EL (cell line): ENCODE results near the gene DOCK1.

Source experiments
- DNase-seq: peaks from one replicate; pipeline ENCODE4 v3.0.0-alpha.2; 2016

Gene DOCK1

DNA sequence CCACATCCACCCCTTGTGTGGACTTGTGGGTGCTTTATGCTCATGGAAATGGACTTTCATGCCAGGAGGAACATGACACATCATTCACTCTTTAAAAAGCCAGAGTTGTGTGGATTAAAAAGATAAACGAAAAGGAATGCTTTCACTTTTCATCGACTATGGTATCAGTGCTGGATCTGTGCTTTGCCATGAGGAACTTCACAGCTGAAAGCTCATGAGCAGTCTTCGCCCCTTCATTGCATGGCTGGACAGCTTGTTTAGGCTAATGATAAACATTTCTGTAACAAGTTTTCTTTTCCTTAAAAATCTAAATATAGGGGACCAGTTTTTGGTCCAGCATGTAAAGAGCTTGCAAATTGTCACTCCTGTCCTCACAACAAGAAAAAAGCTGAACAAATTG lies 470.2 kb downstream of the DOCK1 start:
- no peak for DNase-seq

DNA sequence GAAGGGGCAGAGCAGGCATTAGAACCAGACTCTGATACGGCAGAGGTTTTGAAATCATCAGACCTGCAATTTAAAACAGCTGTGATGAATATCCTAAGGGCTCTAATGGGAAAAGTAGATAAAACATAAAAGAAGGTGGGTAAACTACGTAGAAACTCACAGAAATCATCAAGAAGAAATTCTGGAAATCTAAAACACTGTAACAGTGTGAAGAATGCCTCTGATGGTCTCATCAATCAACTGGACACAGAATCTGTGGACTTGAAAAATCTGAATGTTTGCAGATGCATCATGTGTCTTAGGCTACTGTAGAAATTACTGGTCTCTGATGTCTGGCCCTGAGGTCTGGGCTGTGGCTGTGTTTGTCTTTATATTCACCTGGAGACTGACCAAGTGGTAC lies 470.8 kb downstream of the DOCK1 start:
- no peak for DNase-seq

DNA sequence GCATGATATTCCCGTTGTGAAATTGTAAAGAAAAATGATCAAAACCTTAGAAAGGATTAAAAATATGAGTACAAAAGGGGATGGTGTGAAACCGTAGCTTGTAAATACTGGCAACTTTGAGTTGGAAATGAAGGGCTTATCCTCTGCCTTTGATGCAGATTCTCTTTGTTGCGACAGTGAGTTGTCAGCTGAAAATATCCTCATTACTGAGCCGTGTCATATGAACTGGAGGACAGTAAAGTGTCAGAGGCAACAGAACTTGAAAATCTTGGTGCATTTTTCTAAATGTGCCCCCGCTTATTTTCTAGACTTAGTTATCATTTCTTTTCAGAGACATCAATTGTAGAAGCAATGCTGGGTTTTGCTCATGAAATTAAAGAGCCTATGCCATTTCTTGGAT lies 473.4 kb downstream of the DOCK1 start:
- DNase-seq: no peak

DNA sequence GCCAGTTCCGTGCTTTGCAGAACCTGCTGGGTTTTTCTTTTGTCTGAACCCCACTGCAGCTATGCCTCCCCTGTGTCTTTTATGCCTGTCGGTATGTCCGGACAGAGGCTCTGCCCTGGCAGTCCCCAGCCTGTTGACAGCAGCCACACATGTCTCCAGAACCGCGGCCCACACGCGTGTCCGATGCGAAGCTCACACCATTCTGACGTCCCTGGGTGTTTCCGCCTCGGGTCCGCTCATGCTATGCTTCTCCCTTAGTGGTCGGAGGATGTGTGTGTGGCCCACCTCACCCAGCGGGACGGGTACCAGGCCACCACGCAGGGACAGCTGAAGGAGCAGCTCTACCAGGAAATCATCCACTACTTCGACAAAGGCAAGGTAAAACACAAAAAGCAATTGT lies 479.3 kb downstream of the DOCK1 start:
- DNase-seq: no peak

DNA sequence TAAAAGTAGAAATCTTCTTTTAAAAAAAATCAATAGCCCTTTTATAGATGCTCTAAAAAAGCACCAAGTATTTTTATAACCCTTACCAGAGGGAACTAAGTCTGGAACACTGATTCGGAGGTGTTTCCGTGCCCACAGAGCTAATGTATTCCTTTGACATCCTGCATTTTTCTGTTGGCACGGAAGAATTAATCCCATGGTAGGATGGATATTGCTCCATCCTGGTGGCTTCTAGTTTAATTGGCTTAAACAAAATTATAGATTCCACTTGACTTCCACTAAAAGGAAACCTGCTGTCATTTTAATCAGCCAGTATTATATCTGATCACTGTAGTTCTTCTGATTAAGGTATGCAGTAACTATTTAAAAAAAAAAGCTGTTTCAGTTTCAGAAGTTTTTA lies 479.8 kb downstream of the DOCK1 start:
- DNase-seq: no peak

DNA sequence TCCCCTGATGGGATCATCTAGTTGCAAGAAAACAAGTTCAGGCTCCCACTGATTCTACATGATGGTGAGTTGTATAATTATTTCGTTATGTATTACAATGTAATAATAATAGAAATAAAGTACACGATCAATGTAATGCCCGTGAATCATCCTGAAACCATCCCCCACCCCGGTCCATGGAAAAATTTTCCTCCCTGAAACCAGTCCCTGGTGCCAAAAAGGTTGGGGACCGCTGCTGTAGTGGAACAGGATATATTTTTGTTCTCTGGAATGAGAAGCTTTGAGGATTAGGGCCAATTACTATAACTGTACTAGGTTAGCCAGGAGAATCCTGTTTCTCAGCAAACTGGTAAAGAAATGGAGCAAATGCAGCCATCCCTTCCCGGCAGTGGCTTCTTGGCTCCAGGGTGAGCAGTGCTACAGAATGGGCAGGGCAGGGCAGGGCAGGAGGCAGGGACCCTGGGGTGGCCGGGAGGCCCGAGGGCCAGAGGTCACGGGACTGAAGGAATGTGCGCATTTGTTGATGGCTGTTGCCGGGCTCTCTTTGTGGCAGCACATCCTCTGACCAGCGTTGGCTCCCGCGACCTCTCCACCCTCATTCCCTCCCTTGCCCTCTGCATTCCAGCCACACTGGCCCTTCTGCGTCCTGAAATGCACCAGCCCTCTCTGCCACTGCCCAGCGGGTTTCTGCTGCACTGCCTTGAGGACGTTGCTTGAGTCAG lies 481.5 kb downstream of the DOCK1 start:
- no peak for DNase-seq

DNA sequence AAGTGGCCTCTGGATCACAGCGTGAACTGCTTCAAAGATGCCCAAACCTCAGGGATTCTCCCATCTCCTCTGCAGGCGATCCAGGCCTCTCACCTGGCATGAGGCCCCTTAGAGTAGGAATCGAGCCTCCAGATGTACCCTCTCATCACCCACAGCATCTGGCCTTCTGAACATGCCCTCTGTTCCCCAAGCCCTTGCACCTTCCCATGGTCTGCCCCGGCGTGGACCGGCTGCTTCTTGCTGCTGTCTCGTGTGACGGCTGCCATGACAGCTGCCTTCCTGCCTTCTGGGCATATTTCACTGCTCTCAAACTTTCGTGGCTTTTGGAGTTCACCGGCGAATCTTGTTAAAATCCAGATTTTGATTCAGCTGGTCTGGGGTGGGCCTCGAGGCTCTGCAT lies 486.6 kb downstream of the DOCK1 start:
- no peak for DNase-seq

DNA sequence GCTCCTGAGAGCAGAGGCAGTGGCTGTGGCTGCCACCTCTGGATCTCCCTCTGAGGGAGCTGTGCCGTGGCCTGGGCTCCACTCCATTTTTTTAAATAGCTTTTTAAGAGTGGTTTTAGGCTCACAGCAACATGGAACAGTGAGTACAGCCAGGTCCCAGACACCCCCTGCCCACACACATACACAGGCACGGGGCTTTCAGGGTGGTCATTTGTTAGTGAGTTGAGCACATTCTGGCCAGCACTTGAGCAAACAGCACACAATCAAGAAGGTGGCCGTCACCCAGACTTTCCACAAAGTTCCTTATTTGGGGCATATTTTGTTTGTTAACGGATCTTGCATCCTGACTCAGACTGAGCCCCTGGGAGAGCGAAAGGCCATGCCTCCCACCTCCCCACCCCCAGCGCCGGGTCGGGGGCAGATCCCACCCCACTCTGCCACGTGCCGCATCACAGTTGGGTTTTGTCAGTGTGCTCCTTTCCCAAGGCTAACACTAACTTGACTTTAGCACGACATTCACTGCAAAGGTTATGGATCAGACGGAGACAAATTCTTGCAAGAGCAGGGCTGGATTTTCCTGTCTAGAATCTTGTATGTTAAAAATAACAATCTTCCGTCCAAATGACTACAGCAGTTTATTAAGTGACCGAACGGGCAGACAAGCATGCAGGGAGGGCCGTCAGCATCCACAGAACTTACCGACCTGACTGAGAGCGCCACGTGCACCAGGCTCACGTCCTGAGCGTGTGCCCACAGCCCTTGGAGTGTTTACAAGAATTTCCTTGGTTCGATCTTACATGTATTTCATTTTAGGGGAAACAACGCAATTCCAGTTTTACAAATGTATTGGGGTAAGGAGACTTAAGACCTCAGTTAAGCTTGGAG lies 487.4 kb downstream of the DOCK1 start:
- DNase-seq: no peak

DNA sequence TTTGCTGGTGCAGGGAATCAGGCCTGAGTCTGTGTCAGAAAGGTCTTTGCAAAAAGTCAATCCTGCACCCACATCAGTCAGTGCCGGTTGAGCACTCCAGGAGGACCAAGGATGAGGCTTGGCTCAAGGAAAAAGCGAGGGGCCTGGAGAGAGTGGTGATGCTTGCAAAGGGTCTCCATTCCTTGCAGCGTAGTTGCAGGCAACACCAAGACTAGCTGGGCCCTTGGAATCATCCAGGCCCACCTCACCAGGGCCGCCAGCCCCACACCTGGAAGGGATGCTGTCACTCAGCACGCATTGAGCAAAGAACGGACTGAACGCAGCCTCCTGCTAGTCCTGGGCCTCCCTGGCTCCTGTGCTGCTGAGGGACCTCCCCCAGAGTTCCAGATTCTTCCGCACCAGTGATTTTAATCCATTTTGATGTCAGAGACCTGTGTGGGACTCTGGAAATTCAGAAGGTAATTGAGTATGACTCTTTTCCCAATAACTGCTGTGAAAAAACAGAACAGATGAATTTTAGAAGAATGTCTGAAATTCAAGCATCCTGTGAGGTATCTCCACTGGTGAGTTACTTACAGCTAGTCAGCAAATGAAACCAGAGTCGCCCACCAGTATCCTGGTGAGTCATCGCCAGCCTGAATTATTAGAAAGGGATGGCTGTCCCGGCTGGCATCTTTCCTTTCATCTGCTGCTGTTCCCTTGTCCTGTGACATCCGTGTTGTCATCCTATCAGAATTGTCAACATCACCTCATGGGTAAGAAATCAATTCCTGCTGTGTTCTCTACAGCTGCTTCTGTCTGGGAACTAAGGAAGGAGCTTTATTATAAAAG lies 493.1 kb downstream of the DOCK1 start:
- peak; percentile 62 for DNase-seq

DNA sequence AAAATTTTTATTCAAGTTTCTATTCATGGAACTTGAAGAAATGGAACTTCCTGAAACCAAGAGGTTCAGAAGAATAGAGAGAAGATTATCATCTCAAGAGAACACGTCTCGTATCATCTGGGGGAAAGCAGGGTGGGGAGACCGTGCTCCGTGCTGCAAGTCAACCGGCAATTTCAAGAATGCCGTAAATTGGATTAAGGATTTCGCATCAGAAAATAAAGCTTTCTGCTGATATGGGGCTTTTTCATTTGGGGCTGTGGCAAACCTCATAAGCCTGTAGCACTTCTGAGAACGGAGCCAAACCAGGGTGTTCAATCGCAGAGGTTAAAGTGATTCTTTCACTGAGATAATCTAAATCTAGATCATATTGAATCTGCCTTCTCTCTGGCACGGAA lies 493.7 kb downstream of the DOCK1 start:
- no peak for DNase-seq

DNA sequence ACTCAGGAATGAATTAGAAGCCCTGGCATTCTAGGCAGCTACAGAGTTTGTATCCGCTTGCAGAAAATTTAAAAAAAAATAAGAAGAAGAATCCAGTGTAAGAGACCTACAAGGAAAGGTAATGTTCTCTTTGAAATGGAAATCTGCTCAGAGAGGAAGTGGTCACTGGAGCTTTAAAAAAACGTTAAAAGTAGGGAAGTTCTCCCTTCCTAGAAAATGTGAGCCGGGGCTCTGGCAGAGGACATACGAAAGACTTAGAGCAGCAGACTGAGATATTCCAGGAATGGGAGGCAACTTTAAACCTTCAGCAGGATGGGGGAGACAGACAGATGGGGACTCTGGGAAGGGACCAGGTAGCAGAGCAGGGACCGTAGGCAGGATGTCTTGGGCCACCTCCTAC lies 494.4 kb downstream of the DOCK1 start:
- DNase-seq: no peak

DNA sequence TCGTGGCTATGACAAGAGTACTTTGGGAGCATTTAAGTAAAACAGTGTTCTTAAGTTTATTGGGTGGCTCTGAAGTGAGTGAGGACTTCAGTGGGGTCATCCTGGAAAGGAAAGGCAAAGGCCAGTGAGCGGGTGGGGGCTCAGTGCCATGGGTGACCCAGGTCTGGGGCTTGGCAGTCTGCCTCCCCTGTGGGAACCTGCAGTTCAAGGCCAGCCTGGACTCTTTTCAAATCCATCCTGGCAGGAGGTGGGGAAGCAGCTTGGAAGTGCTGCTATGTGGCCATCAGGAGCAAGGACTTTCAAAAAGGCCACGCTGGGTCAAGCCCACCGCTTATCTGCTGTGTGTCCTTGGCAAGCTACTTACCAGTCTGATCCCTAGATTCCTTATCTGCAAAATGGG lies 495.0 kb downstream of the DOCK1 start:
- DNase-seq: no peak

DNA sequence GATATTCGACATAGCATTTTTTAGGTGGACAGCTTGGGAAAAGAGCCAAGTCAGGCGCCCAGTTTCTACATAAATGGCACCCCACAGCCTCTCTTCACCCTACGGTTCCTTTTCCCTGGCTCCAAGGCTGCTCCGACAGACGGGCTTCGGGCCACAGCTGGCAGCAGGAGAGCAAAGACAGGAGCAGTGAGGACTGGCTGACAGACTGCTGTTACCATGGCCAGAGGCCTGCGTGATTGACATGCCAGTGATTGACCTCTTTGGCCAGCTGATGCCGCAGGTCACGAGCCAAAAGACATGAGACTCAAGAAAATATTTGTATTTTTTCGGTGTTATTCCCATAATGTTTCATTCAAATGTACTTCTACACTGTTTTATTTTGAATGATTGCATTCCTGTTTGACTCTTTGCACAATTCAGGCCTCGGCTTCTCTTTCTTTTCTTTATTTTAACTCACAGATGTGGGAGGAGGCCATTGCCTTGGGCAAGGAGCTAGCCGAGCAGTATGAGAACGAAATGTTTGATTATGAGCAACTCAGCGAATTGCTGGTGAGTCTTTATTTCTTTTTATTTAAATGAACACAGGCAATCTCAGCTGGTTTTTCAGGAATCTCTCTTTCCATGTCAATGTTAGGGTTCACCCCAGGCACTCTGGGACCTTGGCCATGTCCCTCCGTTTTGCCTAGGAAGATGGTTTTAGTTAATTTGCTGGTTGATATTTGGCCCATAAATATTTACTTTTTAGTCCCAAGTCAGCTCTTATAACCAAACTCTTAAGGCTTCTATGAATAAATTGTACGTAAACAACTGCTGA lies 497.6 kb downstream of the DOCK1 start:
- DNase-seq: no peak

DNA sequence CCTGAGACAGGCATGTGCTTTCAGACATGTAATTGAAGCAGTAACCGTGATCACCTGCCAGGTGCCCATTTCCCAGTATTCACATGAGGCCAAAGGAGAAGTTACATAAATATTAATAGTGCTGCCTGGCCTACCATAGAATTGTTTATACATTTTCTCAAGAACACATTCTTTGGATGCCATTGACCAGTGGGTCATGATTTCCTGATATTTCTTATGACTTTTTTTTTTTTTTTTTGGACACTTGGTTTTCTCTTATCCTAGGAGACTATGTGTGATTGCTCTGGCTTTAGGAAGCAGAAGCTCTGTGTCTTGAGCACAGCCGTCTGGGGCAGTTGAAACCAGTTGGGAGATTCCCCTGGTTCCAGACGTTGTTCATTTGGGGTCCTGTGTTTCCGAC lies 500.0 kb downstream of the DOCK1 start:
- peak; percentile 67 for DNase-seq

DNA sequence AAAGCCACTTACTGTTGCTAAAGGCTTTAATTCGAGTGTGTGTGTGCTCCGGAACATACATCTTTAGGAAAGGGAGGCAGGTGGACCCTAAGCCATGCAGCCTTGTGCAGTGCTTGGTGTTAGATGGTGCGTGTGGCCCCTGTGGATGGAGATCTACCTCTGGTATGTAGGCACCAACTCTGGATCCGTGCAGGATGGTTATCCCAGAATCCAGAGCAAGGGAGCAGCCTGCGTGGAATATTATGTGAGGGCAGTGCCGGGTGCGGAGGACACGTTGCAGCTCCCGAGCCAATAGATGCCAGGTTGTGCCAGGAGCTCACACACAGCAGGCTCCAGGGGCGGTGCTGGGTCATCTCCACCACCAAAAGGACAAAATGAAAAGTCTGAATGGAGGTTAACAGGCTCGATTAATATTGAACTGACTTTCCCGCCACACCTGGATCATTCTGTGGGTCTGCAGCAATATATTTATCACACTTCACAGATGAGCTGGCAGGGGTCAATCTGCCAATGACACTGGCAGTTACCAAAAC lies 500.9 kb downstream of the DOCK1 start:
- DNase-seq: no peak

DNA sequence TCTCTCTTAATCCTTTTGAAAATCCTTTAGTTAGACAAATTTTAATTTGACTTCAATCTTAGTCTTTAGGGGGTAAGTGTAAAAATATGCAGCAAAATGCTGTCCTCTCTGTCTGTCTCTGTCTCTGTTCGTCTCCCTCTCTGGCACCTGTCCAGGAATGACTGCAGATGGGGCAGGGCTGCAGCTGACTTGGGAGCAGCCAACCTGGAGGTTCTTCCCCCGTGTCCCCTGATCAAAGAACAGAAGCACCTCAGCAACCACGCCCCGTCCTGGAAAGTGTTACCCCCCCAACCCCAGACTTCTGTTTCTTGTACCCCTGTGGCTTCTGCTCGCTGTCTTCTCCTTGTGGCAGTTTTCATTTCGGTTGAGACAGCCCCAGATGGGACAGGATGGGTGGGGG lies 502.3 kb downstream of the DOCK1 start:
- DNase-seq: no peak

DNA sequence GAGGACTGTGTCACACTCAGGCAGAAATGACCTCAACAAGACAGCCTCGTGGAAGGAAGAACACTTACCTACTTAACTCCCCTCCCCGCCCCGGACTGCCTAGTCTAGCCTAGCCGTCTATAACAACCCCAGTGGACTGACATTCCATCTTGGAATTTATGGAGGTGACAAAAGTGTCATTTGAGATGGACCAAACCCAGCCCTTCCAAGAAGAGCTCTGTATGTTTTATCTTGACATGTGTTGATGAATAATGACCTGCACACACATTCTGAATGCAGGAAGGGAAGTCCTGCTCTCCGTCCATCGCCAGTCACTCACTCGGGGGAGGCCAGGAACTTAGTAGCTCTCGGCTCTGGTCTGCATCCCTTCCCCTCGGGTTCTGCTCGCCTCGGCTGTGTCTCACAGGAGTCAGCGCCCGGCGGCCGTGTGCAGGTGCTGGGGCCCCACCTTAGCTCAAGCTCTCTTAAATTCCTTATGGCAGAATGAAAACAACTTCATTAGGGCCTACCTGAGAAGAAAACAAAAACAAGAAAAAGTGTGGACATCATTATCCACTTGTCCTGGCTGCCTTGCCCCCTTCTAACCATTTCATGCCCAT lies 503.0 kb downstream of the DOCK1 start:
- DNase-seq: no peak

DNA sequence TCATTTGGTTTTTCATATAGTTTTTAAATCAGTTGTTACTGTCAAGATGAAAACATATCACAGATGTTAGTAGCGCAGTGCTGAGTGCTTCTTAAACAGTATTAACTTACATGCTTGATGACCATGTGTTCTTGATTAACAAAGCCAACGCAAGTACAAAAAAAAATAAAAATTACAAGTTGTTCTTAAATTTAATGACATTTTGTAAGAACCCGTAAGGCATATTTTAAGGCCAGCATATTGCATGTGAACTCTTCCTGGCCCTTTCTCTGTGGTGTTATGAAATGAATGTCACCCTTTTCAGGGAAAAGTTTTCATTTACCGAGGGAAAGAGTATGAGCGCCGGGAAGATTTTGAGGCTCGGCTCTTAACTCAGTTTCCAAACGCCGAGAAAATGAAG lies 503.5 kb downstream of the DOCK1 start:
- DNase-seq: no peak

DNA sequence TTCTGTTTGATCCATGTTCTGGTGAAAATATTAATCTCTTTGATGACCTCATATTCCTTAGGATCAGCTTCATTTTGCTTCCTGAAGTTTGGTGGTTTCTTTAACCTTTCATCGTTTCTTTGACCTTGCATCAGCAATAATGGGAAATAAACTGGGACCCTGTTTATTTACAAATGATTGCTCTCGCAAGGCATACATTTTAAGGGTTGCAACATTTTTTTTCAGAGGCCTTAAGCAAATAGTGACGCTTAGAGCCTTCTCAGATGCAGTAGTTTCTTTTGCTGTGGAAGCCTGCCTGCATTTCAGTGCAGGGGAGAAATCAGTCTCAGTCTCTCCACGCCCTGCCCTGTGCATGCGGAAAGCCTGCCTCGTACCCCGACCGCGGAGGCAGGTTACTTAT lies 504.8 kb downstream of the DOCK1 start:
- no peak for DNase-seq

DNA sequence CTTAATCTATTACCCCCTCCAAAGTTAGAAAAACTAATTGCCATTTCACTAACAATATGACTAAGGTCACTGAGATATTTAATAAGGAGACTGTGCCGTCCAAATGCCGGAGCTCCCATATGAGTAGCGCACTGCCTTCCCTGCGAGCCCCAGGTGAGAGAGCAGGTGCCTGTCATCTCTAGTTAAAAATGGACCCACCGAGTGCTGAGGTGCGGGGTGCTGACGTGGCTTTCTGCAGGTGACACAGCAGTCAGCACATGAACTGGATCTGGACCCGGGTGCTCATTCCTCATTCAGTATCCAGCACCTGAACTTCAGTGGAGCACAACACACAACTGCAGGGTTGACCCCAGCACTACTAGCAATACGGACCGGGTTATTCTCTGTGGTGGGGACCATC lies 505.8 kb downstream of the DOCK1 start:
- no peak for DNase-seq

DNA sequence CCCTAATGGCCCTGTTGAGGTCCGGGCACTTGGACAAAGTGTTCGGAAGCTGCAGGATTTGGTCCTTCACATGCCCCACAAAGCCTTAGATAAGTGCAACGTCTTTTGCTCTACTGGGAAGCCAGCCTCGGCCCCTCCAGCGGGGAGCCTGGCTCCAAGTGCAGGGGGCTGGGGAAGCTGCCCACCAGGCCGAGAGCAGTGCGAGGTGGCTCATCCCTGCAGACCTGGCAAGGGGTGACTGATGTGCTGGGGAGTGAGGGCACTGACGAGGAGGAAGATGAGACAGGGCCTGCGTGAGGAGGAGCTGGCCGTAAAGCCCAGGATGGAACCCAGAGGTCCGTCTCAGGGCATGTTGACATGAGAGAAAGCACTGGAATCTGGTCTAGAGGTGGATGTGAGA lies 508.1 kb downstream of the DOCK1 start:
- no peak for DNase-seq

DNA sequence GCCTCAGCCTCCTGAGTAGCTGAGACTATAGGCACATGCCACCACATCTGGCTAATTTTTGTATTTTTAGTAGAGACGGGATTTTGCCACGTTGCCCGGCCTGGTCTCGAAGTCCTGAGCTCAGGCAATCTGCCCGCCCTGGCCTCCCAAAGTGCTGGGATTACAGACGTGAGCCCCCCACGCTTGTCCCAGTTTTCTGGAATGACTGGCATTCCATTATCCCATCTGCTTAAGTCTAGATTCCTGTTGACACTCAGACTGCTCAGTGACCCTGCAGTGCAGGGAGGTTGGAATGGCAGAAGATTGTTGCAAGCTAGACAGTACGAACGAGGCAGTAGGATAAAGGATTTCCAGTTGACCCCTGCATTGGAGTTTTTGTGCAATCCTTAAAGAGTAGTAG lies 508.8 kb downstream of the DOCK1 start:
- no peak for DNase-seq
